Natural killer cell (primary cell): Measurements from ENCODE around the gene ZNF701. TPM values are rescaled to one million over a fixed set of nuclear protein-coding genes. Genes with fewer than 3 reads are reported as not detected.
A peak's percentile ranks its signal among the peaks of the same experiment; 100 is the strongest.

Source experiments
- ATAC-seq, 3 donors: fragments of 150-1000 bp in 2 of 3; fragments of 200-7000 bp in 1 of 3; cut with Tn5 transposase; 1 replicate in 1 of 3; 2 replicates in 2 of 3; pipeline ENCODE4 v1.10.0; 2021; ENCODE audit warnings: mild to moderate bottlenecking in 2 of 3, moderate library complexity in 2 of 3
- DNase-seq, 2 donors: peaks; one replicate each; pipeline versions ENCODE4 v3.0.0 to v3.0.0-alpha.2; 2013 to 2021; ENCODE audit warnings: mixed read lengths in 1 of 2
- H3K27ac ChIP-seq: one replicate; pipeline ENCODE4 v1.5.1; 2013; ENCODE audit warnings: mild to moderate bottlenecking, low read length
- H3K27me3 ChIP-seq: one replicate; pipeline ENCODE4 v1.6.1; 2013; ENCODE audit warnings: low read length; ENCODE audit not compliant: control insufficient read depth, insufficient read depth
- H3K36me3 ChIP-seq: one replicate; pipeline ENCODE4 v1.6.1; 2013; ENCODE audit warnings: low read length; ENCODE audit not compliant: control insufficient read depth, insufficient read depth
- H3K4me1 ChIP-seq: one replicate; pipeline ENCODE4 v1.6.1; 2013; ENCODE audit warnings: low read length; ENCODE audit not compliant: control insufficient read depth, insufficient read depth
- H3K4me3 ChIP-seq: one replicate; pipeline ENCODE4 v1.5.1; 2013; ENCODE audit warnings: low read length
- H3K9me3 ChIP-seq: one replicate; pipeline ENCODE4 v1.6.1; 2013; ENCODE audit warnings: low read length; ENCODE audit not compliant: control insufficient read depth, insufficient read depth
- H3K27ac Mint-ChIP-seq, 2 donors: one replicate each; pipeline ENCODE4 v1.8.0; 2022; ENCODE audit warnings: mild to moderate bottlenecking in 2 of 2, mixed read lengths in 2 of 2, moderate library complexity in 1 of 2
- H3K27me3 Mint-ChIP-seq, 2 donors: one replicate each; pipeline ENCODE4 v1.8.0; 2022; ENCODE audit warnings: low read depth in 2 of 2, mixed read lengths in 2 of 2
- H3K36me3 Mint-ChIP-seq: one replicate; pipeline ENCODE4 v1.8.0; 2022; ENCODE audit warnings: mixed read lengths
- H3K4me1 Mint-ChIP-seq, 2 donors: one replicate each; pipeline ENCODE4 v1.8.0; 2022; ENCODE audit warnings: mixed read lengths in 2 of 2
- H3K4me3 Mint-ChIP-seq: one replicate; pipeline ENCODE4 v1.8.0; 2022; ENCODE audit warnings: mild to moderate bottlenecking, moderate library complexity, mixed read lengths
- H3K9me3 Mint-ChIP-seq, 2 donors: one replicate each; pipeline ENCODE4 v1.8.0; 2022; ENCODE audit warnings: mixed read lengths in 2 of 2
- CTCF ChIP-seq: fragments of 200-600 bp; IDR thresholded peaks from one replicate; pipeline ENCODE4 v1.8.0; 2022; ENCODE audit warnings: antibody characterized with exemption
- WGBS: methylation state at CpG from one replicate; pipeline ENCODE4 v1.1.7; 2013; ENCODE audit warnings: missing lambda C conversion rate; ENCODE audit not compliant: insufficient coverage; 5-methylcytosine and 5-hydroxymethylcytosine counted together
- intact Hi-C: fragments of 100-400 bp; cut with micrococcal nuclease; formaldehyde crosslinking; loops from one replicate; pipeline ENCODE4 v1.14.2; 2022
- total RNA-seq, 4 donors: library from RNA; stranded (reverse); fragments of 120-200 nt in 1 of 4; gene quantifications; one replicate each; pipeline versions ENCODE4 v1.2.3 to v1.2.4, GENCODE V29; 2013 to 2022

ZNF701 gene
- total RNA-seq, 3 donors from 2014 or later (not counting 1 experiment from before 2014, with no cell fraction given) = 27.4 to 41.2 (median 28.4) TPM

GRCh38 chr19:52602941-52603340 lies 32.9 kb downstream of the ZNF701 start:
- Mint-ChIP-seq H3K36me3 (no peaks in the 10 kb centered on the region), H3K4me3 (peak overlapping the region; percentile 31), H3K27me3 (no peaks in the 10 kb centered on the region), H3K9me3 (peaks cover 0 to 2% of the 10 kb centered on the region in 2 donors), H3K27ac (no peak overlapping the region), H3K4me1 (peaks cover 20 to 39% of the 10 kb centered on the region in 2 donors)
- whole genome bisulfite sequencing = 93% methylated on average over 1 of the region's 2 CpGs
- ATAC-seq (no peak), DNase-seq (no peak)
- no peak for TF ChIP-seq CTCF
- H3K4me1 ChIP-seq = peaks cover 21% of the 10 kb centered on the region
- intact Hi-C loops = loop anchor here (5.0 kb wide), 1 partner anchor 76 kb away; the partner anchor contains the start of gene ZNF808
- H3K36me3 ChIP-seq = no peaks in the 10 kb centered on the region
- H3K27ac ChIP-seq = no peak overlapping the region
- H3K27me3 ChIP-seq = no peaks in the 10 kb centered on the region
- no peak overlapping the region for H3K4me3 ChIP-seq
- H3K9me3 ChIP-seq = peaks cover 6% of the 10 kb centered on the region

- Histone ChIP-seq H3K4me3 (no peak overlapping the region), H3K27me3 (no peaks in the 10 kb centered on the region), H3K27ac (no peak overlapping the region), H3K4me1 (peaks cover 21% of the 10 kb centered on the region), H3K9me3 (peaks cover 6% of the 10 kb centered on the region), H3K36me3 (no peaks in the 10 kb centered on the region)
- no peak for TF ChIP-seq CTCF
- H3K27ac Mint-ChIP-seq = no peak overlapping the region
- WGBS = 98% methylated on average over 10 of the region's 14 CpGs
- no peak overlapping the region for H3K4me3 Mint-ChIP-seq
- peaks cover 0 to 2% of the 10 kb centered on the region in 2 donors for H3K9me3 Mint-ChIP-seq
- no peaks in the 10 kb centered on the region for H3K27me3 Mint-ChIP-seq
- DNase-seq (no peak), ATAC-seq (no peak)
- H3K36me3 Mint-ChIP-seq = no peaks in the 10 kb centered on the region
- intact Hi-C loops = loop anchor here (5.0 kb wide), 1 partner anchor 76 kb away; the partner anchor contains the start of gene ZNF808
- H3K4me1 Mint-ChIP-seq = peaks cover 20 to 42% of the 10 kb centered on the region in 2 donors
These were observed 33.6 kb downstream of the ZNF701 start for GRCh38 chr19:52603558-52604207.

DNA sequence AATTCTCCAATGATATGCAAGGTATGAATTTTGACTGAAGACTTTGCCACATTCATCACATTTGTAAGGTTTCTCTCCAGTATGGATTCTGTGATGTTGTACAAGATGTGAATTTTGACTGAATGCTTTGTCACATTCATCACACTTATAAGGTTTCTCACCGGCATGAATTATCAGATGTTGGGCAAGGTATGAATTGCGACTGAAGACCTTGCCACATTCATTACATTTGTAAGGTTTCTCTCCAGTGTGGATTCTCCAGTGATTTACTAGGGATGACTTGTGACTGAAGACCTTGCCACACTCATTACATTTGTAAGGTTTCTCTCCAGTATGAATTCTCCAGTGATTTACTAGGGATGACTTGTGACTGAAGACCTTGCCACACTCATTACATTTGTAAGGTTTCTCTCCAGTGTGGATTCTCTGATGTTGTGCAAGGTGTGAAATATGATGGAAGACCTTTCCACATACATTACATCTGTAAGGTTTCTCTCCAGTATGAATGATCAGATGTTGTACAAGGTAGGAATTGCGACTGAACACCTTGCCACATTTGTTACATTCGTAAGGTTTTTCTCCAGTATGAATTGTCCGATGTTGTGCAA lies 43.3 kb downstream of the ZNF701 start:
- H3K27me3 Mint-ChIP-seq = no peaks in the 10 kb centered on the region
- Histone ChIP-seq H3K27me3 (no peaks in the 10 kb centered on the region), H3K4me1 (no peaks in the 10 kb centered on the region), H3K27ac (no peak overlapping the region), H3K9me3 (peaks cover 18% of the 10 kb centered on the region), H3K36me3 (peaks cover 48% of the 10 kb centered on the region), H3K4me3 (no peak overlapping the region)
- intact Hi-C loops = no loop called here
- peaks cover 11 to 13% of the 10 kb centered on the region in 2 donors for H3K4me1 Mint-ChIP-seq
- whole genome bisulfite sequencing = 100% methylated on average over 1 of the region's 5 CpGs
- no peak for ATAC-seq
- H3K36me3 Mint-ChIP-seq = peaks cover 40% of the 10 kb centered on the region
- H3K4me3 Mint-ChIP-seq = no peak overlapping the region
- TF ChIP-seq CTCF = no peak
- no peak overlapping the region for H3K27ac Mint-ChIP-seq
- peaks cover 0 to 7% of the 10 kb centered on the region in 2 donors for H3K9me3 Mint-ChIP-seq
- DNase-seq = no peak
